RWPE1 (cell line): ENCODE data around the gene IFT81.

ENCODE experiments used
- CTCF ChIA-PET: fragments of 350-600 bp; sonication (Branson Sonifier 250); formaldehyde crosslinking; extraction: SDS; loops from one replicate; lab custom pipeline; 2021; lab: Yijun Ruan, JAX
- POLR2A ChIA-PET: fragments of 400-600 bp; formaldehyde crosslinking; extraction: SDS; loops from one replicate; lab custom pipeline; 2020; ENCODE audit warnings: antibody characterized with exemption; ENCODE audit not compliant: low non-redundant PET; lab: Yijun Ruan, JAX
- DNase-seq: peaks from one replicate; pipeline ENCODE4 v3.0.0; 2012; ENCODE audit warnings: low spot score
- H3K27ac ChIP-seq: fragments of 450-650 bp; 2 replicates; pipeline ENCODE4 v1.5.1; 2017
- TF ChIP-seq, protein P1 (sequence below): fragments of 450-650 bp; conservative IDR thresholded peaks from 2 replicates; pipeline ENCODE4 v1.5.1; 2017; ENCODE audit warnings: low read depth, mild to moderate bottlenecking

The IFT81 gene

DNA sequence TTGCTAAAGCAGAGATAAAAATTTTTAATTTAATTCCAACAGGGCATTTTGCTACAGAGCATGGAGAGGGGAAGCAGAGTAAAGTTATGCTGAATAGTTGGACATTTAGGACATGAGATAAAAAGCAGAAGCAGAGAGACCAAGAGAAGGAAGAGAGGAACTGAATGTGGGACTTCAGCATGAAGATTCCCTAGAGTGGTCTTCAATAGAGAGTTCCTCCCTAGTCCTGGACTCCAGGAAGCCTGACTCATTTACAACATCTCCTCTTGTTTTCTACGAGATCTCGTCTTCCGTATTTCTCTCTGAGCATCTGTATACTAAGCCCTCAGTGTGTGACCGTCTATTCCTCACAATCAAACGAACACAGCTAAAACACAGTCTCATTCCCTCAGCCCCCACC lies 35.2 kb upstream of the IFT81 start:
- CTCF ChIA-PET, result no interaction called here
- no peak for DNase-seq
- TF ChIP-seq, protein P1, sequence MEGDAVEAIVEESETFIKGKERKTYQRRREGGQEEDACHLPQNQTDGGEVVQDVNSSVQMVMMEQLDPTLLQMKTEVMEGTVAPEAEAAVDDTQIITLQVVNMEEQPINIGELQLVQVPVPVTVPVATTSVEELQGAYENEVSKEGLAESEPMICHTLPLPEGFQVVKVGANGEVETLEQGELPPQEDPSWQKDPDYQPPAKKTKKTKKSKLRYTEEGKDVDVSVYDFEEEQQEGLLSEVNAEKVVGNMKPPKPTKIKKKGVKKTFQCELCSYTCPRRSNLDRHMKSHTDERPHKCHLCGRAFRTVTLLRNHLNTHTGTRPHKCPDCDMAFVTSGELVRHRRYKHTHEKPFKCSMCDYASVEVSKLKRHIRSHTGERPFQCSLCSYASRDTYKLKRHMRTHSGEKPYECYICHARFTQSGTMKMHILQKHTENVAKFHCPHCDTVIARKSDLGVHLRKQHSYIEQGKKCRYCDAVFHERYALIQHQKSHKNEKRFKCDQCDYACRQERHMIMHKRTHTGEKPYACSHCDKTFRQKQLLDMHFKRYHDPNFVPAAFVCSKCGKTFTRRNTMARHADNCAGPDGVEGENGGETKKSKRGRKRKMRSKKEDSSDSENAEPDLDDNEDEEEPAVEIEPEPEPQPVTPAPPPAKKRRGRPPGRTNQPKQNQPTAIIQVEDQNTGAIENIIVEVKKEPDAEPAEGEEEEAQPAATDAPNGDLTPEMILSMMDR, result no peak
- no peak overlapping the region for H3K27ac ChIP-seq
- POLR2A ChIA-PET, result no interaction called here

DNA sequence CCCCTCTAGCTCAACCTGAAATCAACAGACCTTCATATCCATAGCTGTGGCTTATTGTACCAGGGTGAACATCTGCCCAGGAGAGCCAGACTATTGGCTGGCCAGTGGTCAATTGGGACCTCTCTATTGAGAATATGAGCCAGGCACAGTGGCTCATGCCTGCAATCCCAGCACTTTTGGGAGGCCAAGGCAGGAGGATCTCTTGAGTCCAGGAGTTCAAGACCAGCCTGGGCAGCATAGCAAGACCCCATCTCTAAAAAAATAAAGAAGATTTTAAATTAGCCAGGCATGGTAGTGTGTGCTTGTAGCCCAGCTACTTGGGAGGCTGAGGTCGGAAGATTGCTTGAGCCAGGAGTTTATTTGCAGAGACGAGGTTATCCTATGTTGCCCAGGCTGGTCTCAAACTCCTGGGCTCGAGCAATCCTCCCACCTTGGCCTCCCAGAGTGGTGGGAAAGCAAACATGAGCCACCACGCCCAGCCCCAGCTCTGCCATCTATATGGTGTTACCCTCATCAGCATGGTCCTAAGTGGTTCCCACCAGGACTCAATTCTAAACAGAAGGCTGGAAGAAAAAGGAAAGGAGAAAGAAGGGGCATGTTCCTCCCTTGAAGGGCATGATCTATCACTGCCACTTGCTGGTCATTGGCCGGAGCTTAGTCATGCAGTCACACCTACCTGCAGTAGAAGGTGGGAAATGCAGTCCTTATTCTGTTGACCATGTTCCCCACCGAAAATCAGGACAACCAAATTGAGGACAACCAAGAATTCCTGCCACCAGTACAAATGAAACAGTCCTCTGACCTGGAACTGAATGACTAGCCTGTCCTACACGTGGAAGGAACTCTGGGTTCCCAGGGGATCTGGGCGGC lies 33.7 kb upstream of the IFT81 start:
- ChIA-PET CTCF (interaction anchor here (0.6 kb wide), 1 partner anchor 30 kb away, joined by 3 read pairs; no protein-coding TSS in a partner anchor), POLR2A (no interaction called here)
- TF ChIP-seq, protein P1, result no peak
- DNase-seq, result no peak
- no peak overlapping the region for H3K27ac ChIP-seq

DNA sequence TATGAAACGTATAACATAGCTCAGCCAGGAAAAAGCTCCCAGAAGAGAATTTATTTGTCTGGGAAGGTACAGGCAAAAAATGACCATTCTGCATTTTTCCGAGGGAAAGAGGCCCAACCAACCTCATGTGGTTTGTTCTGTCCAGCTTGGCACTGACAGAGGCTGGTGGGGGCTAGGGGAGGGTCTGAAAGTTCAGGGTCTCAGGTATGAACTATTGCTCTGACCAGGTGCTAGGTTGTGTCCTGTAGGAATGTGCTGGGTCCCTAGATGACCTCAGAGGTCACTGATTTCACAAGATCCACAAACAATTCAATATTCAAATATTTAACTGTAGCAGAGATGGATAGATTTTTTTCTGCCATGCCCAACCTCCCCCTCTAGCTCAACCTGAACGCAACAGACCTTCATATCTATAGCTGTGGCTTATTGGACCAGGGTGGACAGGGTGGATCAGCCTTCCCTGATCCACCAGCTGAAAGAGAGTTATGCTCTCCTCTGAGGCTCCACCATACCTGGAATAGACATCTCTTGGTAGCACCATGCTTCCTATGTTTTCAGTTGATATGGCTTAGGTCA lies 32.9 kb upstream of the IFT81 start:
- TF ChIP-seq, protein P1, result no peak
- no peak overlapping the region for H3K27ac ChIP-seq
- no peak for DNase-seq
- ChIA-PET CTCF (interaction anchor here (0.6 to 0.9 kb wide), 2 partner anchors 325 to 467 kb away, joined by 3 to 4 read pairs; no protein-coding TSS in a partner anchor), POLR2A (no interaction called here)

DNA sequence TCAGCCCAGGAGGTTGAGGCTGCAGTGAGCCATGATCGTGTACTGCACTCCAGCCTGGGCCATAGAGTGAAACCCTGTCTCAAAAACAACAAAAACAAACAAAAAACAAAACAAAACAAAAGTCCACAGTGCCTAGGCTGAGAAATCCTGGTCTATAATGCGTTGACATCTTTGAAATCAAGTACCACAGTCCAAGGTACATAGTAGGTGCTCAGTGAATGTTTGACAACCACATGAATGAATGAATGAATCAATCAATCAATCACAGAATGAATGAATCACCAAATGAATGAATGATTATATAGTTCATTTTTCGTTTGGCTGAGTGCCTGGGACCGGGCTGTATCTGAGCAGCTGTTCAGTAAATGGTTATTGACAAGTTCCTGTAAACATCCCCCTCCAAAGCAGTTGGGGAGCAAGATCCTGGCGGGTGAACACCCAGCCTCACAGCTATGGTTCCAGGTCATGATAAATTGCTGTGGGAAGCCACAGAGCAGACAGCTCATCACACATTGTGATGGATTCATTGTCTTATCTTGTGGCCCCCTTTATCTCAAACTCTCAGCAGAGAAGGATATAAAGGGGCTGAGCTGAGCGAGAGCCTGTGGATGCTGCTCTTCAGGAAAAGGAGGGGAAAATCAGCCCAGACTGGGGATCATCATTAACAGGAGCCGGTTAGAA lies 30.4 kb upstream of the IFT81 start:
- ChIA-PET POLR2A (interaction anchor here (0.7 kb wide), 1 partner anchor 50 kb away, joined by 3 read pairs; no protein-coding TSS in a partner anchor), CTCF (interaction anchor here (0.6 to 0.7 kb wide), 2 partner anchors 41 to 461 kb away, joined by 4 to 5 read pairs; no protein-coding TSS in a partner anchor)
- no peak for DNase-seq
- no peak overlapping the region for H3K27ac ChIP-seq
- TF ChIP-seq, protein P1, result no peak

DNA sequence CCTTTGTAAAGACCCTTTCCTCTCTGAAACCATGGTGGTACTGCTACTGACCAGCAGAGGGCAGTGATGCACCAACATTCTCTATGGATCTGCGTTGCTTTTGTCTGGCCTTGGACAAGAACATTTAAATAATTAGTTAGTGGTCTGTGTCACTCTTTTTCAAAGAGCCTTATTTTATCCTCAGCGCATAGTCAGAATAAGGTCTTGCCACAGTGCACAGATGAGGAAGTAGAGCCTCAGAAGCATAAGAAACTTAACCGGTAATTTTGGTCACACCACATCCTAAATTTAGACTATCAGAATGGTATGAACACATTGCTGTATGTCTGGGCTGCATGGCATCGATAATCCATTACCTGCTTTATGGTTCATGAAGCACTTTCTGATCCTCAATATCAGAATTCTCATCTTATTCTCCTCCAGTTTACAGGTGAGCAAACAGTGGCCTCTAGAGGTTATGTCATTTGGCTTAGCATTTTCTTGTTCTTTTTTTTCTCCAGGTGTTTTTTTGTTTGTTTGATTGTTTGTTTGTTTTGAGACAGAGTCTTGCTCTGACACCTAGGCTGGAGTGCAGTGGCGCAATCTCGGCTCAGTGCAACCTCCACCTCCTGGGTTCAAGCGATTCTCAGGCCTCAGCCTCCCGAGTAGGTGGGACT lies 23.7 kb upstream of the IFT81 start:
- H3K27ac ChIP-seq, result 0 out of 2 replicates have a peak overlapping the region, but pooled peaks have one; percentile 17
- TF ChIP-seq, protein P1, result peak; percentile 89
- ChIA-PET POLR2A (interaction anchor here (0.6 kb wide), 1 partner anchor 245 kb away, joined by 5 read pairs; no protein-coding TSS in a partner anchor), CTCF (interaction anchor here (0.7 to 1.9 kb wide), 3 partner anchors 331 to 349 kb away, joined by 4 to 15 read pairs (median 11); no protein-coding TSS in a partner anchor)
- DNase-seq, result peak; percentile 46
